LNCAP (cell line): ENCODE data around the gene KRT78.

Experiments used
- TF ChIP-seq, protein P1 (sequence below): fragments of 450-650 bp; IDR thresholded peaks from 2 replicates; pipeline ENCODE4 v1.5.1; 2017; ENCODE audit warnings: mild to moderate bottlenecking

Gene KRT78

DNA sequence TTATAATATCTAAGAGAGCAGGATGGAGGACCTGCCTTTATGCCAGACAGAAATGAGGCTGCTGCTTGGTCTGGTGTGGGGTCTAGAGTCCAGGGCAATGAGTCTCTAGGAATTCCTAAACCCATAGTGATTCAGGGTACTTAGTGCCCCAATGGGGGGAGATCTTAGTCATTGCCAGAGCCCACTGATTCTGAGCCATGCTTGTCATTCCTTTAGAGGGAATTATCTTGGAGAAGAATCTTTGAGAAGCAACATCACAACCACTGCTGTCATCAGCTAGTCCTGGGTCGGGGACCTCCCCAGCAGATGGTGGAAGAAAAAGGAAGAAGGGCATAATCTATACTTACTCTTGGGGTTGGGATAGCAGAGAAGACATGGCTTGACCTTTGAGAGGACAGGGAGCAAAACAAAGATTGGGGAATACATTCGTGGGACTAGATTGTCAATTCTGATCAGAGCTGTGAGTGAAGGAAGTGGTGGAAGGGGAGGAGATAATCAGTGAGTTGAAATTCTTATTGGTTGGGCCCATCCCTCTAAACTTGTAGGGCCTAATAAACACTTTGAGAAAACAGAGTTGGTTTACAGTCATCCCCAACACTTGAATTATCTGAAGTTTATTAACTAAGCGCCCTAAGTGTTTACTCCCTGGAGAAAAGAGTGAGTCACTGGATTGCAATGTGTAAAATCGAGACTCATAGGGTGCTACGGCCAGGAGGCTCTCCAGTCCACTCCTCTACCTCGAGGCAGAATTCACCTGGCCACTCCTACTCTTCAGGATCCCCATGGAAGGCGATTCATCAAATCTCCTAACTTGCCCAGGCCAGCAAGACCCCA lies 49.9 kb downstream of the KRT78 start:
- TF ChIP-seq, protein P1, sequence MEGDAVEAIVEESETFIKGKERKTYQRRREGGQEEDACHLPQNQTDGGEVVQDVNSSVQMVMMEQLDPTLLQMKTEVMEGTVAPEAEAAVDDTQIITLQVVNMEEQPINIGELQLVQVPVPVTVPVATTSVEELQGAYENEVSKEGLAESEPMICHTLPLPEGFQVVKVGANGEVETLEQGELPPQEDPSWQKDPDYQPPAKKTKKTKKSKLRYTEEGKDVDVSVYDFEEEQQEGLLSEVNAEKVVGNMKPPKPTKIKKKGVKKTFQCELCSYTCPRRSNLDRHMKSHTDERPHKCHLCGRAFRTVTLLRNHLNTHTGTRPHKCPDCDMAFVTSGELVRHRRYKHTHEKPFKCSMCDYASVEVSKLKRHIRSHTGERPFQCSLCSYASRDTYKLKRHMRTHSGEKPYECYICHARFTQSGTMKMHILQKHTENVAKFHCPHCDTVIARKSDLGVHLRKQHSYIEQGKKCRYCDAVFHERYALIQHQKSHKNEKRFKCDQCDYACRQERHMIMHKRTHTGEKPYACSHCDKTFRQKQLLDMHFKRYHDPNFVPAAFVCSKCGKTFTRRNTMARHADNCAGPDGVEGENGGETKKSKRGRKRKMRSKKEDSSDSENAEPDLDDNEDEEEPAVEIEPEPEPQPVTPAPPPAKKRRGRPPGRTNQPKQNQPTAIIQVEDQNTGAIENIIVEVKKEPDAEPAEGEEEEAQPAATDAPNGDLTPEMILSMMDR: no peak

DNA sequence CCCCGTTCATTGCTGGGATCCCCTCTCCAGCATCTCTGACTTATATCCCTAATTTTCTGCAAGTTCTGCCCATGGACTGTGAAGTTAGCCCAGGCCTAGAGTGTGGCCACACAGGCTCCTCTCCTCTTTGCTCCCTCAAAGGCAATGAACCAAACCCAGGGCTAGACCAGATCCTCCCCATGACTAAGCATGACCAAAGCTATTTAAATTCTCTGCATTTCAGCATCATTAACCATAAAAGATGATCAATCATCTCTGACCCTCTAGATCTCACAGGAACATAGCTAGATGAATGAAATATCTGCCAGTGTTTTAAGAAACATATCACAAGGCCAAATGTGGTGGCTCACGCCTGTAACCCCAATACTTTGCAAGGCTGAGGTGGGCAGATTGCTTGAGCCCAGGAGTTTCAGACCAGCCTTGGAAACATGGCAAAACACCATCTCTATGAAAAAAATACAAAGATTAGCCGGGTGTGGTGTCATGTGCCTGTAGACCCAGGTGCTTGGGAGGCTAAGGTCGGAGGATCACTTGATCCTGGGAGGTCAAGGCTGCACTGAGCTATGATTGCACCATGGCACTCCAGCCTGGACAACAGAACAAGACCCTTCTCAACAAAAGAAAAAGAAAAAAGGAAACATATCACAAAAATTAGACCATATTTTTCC lies 50.7 kb downstream of the KRT78 start:
- TF ChIP-seq, protein P1: no peak

DNA sequence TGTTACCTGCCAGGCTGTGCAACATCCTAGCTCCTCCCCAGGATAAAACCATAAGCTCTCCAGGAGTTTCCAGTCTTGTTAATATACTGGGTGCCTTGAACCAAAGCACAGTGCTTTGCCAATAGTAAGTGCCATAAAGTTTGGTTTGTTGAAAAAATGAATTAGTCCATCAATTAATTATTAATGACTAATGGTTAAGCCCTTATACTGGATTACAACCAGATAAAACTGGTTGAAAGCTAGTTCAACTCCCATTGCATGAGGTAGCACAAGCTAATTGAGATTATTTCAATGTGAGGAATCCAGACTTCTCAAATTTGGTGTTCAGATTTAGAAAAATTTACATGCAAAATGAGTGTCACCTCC lies 51.3 kb downstream of the KRT78 start:
- TF ChIP-seq, protein P1: no peak

DNA sequence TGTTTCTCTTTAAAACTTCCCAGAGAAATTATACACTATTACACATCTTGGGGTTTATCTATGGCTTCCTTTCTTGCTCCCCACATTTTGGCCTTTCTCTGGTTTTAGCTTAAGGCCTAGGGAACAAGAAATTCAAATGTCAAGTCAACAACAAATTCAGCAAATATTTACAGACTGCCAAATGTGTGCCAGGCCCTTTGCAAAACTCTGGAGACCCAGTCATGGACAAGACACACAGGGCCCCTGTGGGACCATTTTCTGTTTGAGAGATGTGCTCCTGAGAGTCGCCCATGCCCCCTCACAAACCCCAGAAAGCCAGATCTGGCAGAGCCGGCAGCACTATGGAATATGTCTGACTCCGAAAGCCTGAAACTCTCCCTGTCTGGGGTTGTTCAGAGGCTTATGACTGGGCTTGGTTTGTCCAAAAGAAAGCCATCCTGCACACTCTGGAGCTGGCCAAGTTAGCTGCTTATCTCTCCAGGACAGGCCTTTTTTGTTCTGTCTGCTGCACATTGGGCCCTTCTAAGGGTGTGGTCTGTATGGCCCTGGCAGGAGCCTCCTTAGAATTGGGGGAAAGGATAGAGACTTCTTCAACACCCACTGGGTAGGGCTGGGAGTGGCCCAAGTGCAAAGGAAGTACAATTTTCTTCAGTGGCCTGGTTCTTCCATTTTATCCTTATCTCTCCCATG lies 51.8 kb downstream of the KRT78 start:
- TF ChIP-seq, protein P1: no peak

DNA sequence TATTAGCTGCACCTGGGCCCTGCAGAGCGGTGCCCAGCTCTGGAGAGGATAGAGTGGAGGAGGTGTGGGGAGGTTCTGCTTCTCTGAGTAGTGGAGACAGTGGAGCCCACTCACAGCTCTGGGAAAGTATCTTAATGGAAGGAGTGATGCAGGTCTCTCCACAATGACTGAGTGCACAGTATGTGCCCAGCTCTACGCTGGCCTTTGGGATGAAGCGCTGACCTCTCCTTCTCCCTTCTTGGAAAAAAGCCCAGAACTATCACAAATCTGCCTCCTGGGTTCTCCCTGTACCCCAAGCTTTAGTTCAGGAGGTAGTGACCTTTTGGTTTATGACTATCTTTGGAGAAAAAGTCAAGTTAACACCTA lies 52.4 kb downstream of the KRT78 start:
- TF ChIP-seq, protein P1: no peak

DNA sequence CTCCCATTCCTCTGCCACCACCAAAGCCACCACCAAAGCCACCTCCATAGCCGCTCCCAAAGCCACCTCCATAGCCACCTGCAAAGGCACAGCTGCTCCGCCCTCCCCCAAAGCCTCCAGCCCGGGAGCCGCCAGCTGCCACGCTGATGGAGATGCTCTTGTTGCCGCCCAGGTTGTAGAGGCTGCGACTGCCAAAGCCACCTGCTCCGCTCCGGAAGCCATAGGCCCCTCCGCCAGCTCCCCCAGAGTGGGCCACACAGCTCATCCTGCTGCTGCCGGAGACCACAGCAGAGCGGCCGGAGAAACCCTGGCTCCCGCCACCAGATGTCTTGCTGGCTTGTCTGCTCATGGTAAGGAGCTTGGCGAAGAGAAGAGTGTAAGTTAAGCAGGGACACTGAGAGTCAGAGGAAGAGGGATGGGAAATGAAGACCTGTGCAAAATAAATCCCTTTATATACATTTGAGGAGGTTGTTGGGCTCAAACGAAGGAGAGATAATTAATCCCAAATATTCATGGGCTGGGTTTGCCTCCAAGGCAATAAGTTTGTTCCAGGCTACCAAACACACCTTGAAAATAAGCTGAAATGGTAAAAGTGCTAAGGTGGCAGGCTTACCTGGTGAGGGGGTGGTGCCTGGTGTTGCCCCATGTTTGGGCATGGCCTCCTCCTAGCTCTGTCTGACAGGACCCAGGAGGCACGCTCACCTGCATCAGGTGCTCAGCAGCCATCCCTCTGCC lies 52.9 kb downstream of the KRT78 start, which contains the start of gene KRT3:
Gene KRT3 (minus strand): TSS at position 424 of the 735 bp plus-strand sequence. CDS start 75 bp downstream, at position 349.
- TF ChIP-seq, protein P1: no peak
